H9 (cell line): ENCODE results near the gene ARFIP1. TPM values are rescaled to one million over a fixed set of nuclear protein-coding genes. Genes with fewer than 3 reads are reported as not detected.

Experiments
- DNase-seq: peaks from one replicate; pipeline ENCODE4 v3.0.0-alpha.2; 2017
- H2AFZ ChIP-seq: one replicate; pipeline ENCODE4 v1.6.1; 2013; ENCODE audit warnings: mild to moderate bottlenecking, low read length, control low read depth, moderate library complexity
- H2AK5ac ChIP-seq: 2 replicates; pipeline ENCODE4 v1.6.1; 2013; ENCODE audit warnings: low read length, control low read depth, mixed read lengths; ENCODE audit not compliant: insufficient read length
- H2BK120ac ChIP-seq: one replicate; pipeline ENCODE4 v1.6.1; 2013; ENCODE audit warnings: low read depth, mild to moderate bottlenecking, low read length, control low read depth, inconsistent platforms; ENCODE audit not compliant: poor library complexity, severe bottlenecking
- H2BK12ac ChIP-seq: 2 replicates; pipeline ENCODE4 v1.6.1; 2013; ENCODE audit warnings: low read length, control low read depth, mixed read lengths, low read depth; ENCODE audit not compliant: insufficient read length
- H2BK15ac ChIP-seq: 2 replicates; pipeline ENCODE4 v1.6.1; 2013; ENCODE audit warnings: low read depth, low read length, control low read depth
- H2BK20ac ChIP-seq: one replicate; pipeline ENCODE4 v1.6.1; 2013; ENCODE audit warnings: low read depth, mild to moderate bottlenecking, low read length, control low read depth, inconsistent platforms; ENCODE audit not compliant: poor library complexity, severe bottlenecking
- H2BK5ac ChIP-seq: 2 replicates; pipeline ENCODE4 v1.6.1; 2013; ENCODE audit warnings: low read length, control low read depth, mixed read lengths; ENCODE audit not compliant: insufficient read length
- H3K14ac ChIP-seq: 2 replicates; pipeline ENCODE4 v1.6.1; 2013; ENCODE audit warnings: low read length, control low read depth; ENCODE audit not compliant: insufficient read depth
- H3K18ac ChIP-seq: 2 replicates; pipeline ENCODE4 v1.6.1; 2013; ENCODE audit warnings: low read depth, mild to moderate bottlenecking, mixed read lengths, low read length, control low read depth; ENCODE audit not compliant: insufficient read length
- H3K23ac ChIP-seq: 2 replicates; pipeline ENCODE4 v1.6.1; 2013; ENCODE audit warnings: low read length, control low read depth, mixed read lengths, low read depth; ENCODE audit not compliant: insufficient read length
- H3K23me2 ChIP-seq: 2 replicates; pipeline ENCODE4 v1.6.1; 2013; ENCODE audit warnings: low read depth, mild to moderate bottlenecking, mixed read lengths, low read length, control low read depth; ENCODE audit not compliant: insufficient read length, poor library complexity, severe bottlenecking
- H3K27ac ChIP-seq: 2 replicates; pipeline ENCODE4 v1.5.1; 2013; ENCODE audit warnings: low read length, control low read depth, mixed read lengths, low read depth; ENCODE audit not compliant: insufficient read length
- H3K27me3 ChIP-seq: 2 replicates; pipeline ENCODE4 v1.6.1; 2013; ENCODE audit warnings: low read length, control low read depth, inconsistent platforms; ENCODE audit not compliant: insufficient read depth
- H3K4ac ChIP-seq: 2 replicates; pipeline ENCODE4 v1.6.1; 2013; ENCODE audit warnings: low read depth, mild to moderate bottlenecking, control low read depth, inconsistent platforms, low read length, moderate library complexity
- H3K4me1 ChIP-seq: 2 replicates; pipeline ENCODE4 v1.6.1; 2013; ENCODE audit warnings: low read length, control low read depth, inconsistent platforms; ENCODE audit not compliant: insufficient read depth
- H3K4me2 ChIP-seq: 2 replicates; pipeline ENCODE4 v1.6.1; 2013; ENCODE audit warnings: low read length, control low read depth, mixed read lengths; ENCODE audit not compliant: insufficient read length, insufficient read depth
- H3K56ac ChIP-seq: 2 replicates; pipeline ENCODE4 v1.6.1; 2013; ENCODE audit warnings: low read depth, mild to moderate bottlenecking, mixed read lengths, low read length, control low read depth; ENCODE audit not compliant: insufficient read length
- H3K79me1 ChIP-seq: 2 replicates; pipeline ENCODE4 v1.6.1; 2013; ENCODE audit warnings: low read depth, mild to moderate bottlenecking, moderate library complexity, low read length, control low read depth, inconsistent platforms; ENCODE audit not compliant: insufficient read depth, poor library complexity, severe bottlenecking
- H3K79me2 ChIP-seq: 2 replicates; pipeline ENCODE4 v1.6.1; 2013; ENCODE audit warnings: low read length, control low read depth, inconsistent platforms; ENCODE audit not compliant: insufficient read depth
- H3K9ac ChIP-seq: 2 replicates; pipeline ENCODE4 v1.6.1; 2013; ENCODE audit warnings: low read length, control low read depth, mixed read lengths; ENCODE audit not compliant: insufficient read length; ENCODE audit errors: extremely low read depth
- H3K9me3 ChIP-seq: one replicate; pipeline ENCODE4 v1.6.1; 2013; ENCODE audit warnings: low read depth, low read length, inconsistent platforms; ENCODE audit not compliant: control insufficient read depth
- H3T11ph ChIP-seq: one replicate; pipeline ENCODE4 v1.6.1; 2013; ENCODE audit warnings: mild to moderate bottlenecking, low read length, control low read depth, inconsistent platforms
- H4K20me1 ChIP-seq: one replicate; pipeline ENCODE4 v1.6.1; 2013; ENCODE audit not compliant: control insufficient read depth, insufficient read length, insufficient read depth
- H4K5ac ChIP-seq: 2 replicates; pipeline ENCODE4 v1.6.1; 2013; ENCODE audit warnings: low read depth, mild to moderate bottlenecking, mixed read lengths, low read length, control low read depth; ENCODE audit not compliant: insufficient read length
- H4K8ac ChIP-seq: replicated peaks from 2 replicates; pipeline ENCODE4 v1.6.1; 2013; ENCODE audit warnings: low read length, control low read depth, mixed read lengths, low read depth; ENCODE audit not compliant: insufficient read length
- H4K91ac ChIP-seq: 2 replicates; pipeline ENCODE4 v1.6.1; 2013; ENCODE audit warnings: low read depth, mild to moderate bottlenecking, moderate library complexity, mixed read lengths, low read length, control low read depth; ENCODE audit not compliant: insufficient read length
- H3K27ac Mint-ChIP-seq, 3 experiments: 2 replicates in 2 of 3; 3 replicates in 1 of 3; pipeline ENCODE4 v1.8.0; 2020 to 2021; ENCODE audit warnings: mixed read lengths in 3 of 3, mild to moderate bottlenecking in 1 of 3, moderate library complexity in 1 of 3
- H3K27me3 Mint-ChIP-seq: 2 replicates; pipeline ENCODE4 v1.8.0; 2021; ENCODE audit warnings: low read depth, mild to moderate bottlenecking, moderate library complexity, mixed read lengths
- H3K36me3 Mint-ChIP-seq, 3 experiments: 2 replicates in 2 of 3; 3 replicates in 1 of 3; pipeline ENCODE4 v1.8.0; 2020 to 2021; ENCODE audit warnings: low read depth in 3 of 3, mixed read lengths in 3 of 3; ENCODE audit not compliant: insufficient read depth in 1 of 3
- H3K4me1 Mint-ChIP-seq, 2 experiments: 2 replicates each; pipeline ENCODE4 v1.8.0; 2020; ENCODE audit warnings: mixed read lengths in 2 of 2
- H3K4me3 Mint-ChIP-seq, 2 experiments: 2 replicates in 1 of 2; 3 replicates in 1 of 2; pipeline ENCODE4 v1.8.0; 2020 to 2021; ENCODE audit warnings: mild to moderate bottlenecking in 2 of 2, mixed read lengths in 2 of 2, moderate library complexity in 1 of 2
- H3K9me3 Mint-ChIP-seq, 2 experiments: 2 replicates in 1 of 2; 3 replicates in 1 of 2; pipeline ENCODE4 v1.8.0; 2020; ENCODE audit warnings: mild to moderate bottlenecking in 2 of 2, mixed read lengths in 2 of 2, moderate library complexity in 1 of 2
- WGBS: extraction: QIAGEN DNeasy Blood & Tissue Kit; methylation state at CpG from one replicate; pipeline ENCODE4 v1.1.7; 2013; ENCODE audit warnings: missing lambda C conversion rate, low lambda C conversion rate, mixed read lengths; ENCODE audit not compliant: insufficient read length; ENCODE audit errors: extremely low coverage; 5-methylcytosine and 5-hydroxymethylcytosine counted together
- total RNA-seq: library from RNA; stranded (reverse); gene quantifications from 2 replicates; pipeline ENCODE4 v1.2.1, GENCODE V29; 2021
- TF ChIP-seq, protein P1 (sequence below): fragments of 200-600 bp; sonication (generic); conservative IDR thresholded peaks from 3 replicates; pipeline ENCODE4 v1.8.0; 2021; ENCODE audit warnings: antibody characterized with exemption, mild to moderate bottlenecking

ARFIP1 gene
- total RNA-seq, 1 experiment from 2014 or later, result 30.8 TPM

- Mint-ChIP-seq H3K27me3 (peaks cover 2% of the 10 kb centered on the region; the same call in 1 of the 2 replicates), H3K36me3 (peaks cover 28 to 51% (median 42%) of the 10 kb centered on the region in 3 experiments), H3K4me3 (no peak overlapping the region), H3K9me3 (peaks cover 43 to 44% of the 10 kb centered on the region in 2 experiments), H3K4me1 (no peaks in the 10 kb centered on the region), H3K27ac (no peak overlapping the region)
- no peak overlapping the region for H3K14ac ChIP-seq
- no peaks in the 10 kb centered on the region for H3K27me3 ChIP-seq
- TF ChIP-seq, protein P1, sequence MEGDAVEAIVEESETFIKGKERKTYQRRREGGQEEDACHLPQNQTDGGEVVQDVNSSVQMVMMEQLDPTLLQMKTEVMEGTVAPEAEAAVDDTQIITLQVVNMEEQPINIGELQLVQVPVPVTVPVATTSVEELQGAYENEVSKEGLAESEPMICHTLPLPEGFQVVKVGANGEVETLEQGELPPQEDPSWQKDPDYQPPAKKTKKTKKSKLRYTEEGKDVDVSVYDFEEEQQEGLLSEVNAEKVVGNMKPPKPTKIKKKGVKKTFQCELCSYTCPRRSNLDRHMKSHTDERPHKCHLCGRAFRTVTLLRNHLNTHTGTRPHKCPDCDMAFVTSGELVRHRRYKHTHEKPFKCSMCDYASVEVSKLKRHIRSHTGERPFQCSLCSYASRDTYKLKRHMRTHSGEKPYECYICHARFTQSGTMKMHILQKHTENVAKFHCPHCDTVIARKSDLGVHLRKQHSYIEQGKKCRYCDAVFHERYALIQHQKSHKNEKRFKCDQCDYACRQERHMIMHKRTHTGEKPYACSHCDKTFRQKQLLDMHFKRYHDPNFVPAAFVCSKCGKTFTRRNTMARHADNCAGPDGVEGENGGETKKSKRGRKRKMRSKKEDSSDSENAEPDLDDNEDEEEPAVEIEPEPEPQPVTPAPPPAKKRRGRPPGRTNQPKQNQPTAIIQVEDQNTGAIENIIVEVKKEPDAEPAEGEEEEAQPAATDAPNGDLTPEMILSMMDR, result no peak
- no peaks in the 10 kb centered on the region for H3K23me2 ChIP-seq
- H2BK15ac ChIP-seq, result no peak overlapping the region
- peaks cover 28% of the 10 kb centered on the region for H3K9me3 ChIP-seq
- no peaks in the 10 kb centered on the region for H3K4me1 ChIP-seq
- H3K27ac ChIP-seq, result no peak overlapping the region
- no peaks in the 10 kb centered on the region for H3K79me1 ChIP-seq
- WGBS, result no CpG with 5 or more reads among the region's 2 CpGs
- no peak overlapping the region for H3K23ac ChIP-seq
- no peak overlapping the region for H3K4ac ChIP-seq
- no peak overlapping the region for H3T11ph ChIP-seq
- H2BK12ac ChIP-seq, result no peak overlapping the region
- H3K18ac ChIP-seq, result no peak overlapping the region
- no peak for DNase-seq
- H4K20me1 ChIP-seq, result no peaks in the 10 kb centered on the region
- H3K4me2 ChIP-seq, result no peak overlapping the region
- H3K79me2 ChIP-seq, result no peaks in the 10 kb centered on the region
- H2AFZ ChIP-seq, result no peak overlapping the region
- no peak overlapping the region for H2BK20ac ChIP-seq
- no peak overlapping the region for H3K9ac ChIP-seq
- H4K91ac ChIP-seq, result no peak overlapping the region
- H2AK5ac ChIP-seq, result no peak overlapping the region
- H2BK5ac ChIP-seq, result no peak overlapping the region
- H3K56ac ChIP-seq, result no peak overlapping the region
- H2BK120ac ChIP-seq, result no peak overlapping the region
- H4K5ac ChIP-seq, result no peak overlapping the region
- H4K8ac ChIP-seq, result no peak overlapping the region
Observed at GRCh38 chr4:152919826-152920225, 140.1 kb downstream of the ARFIP1 start.
